Lower lobe of right lung (tissue), 2 donors: Measurements from ENCODE around the gene BNC2. TPM values are rescaled to one million over a fixed set of nuclear protein-coding genes. Genes with fewer than 3 reads are reported as not detected.

Experiments used
- ATAC-seq, 2 donors: fragments of 200-7000 bp; cut with Tn5 transposase; one replicate each; pipeline ENCODE4 v1.9.1; 2020 to 2022; ENCODE audit warnings: mild to moderate bottlenecking in 2 of 2, moderate library complexity in 2 of 2
- DNase-seq: peaks from one replicate; pipeline ENCODE4 v3.0.0-alpha.2; 2020
- H3K27ac ChIP-seq: fragments of 200-600 bp; one replicate; pipeline ENCODE4 v1.8.0; 2022
- H3K27me3 ChIP-seq: fragments of 200-600 bp; one replicate; pipeline ENCODE4 v1.8.0; 2022; ENCODE audit warnings: low read depth
- H3K36me3 ChIP-seq: fragments of 200-600 bp; one replicate; pipeline ENCODE4 v1.8.0; 2022; ENCODE audit warnings: mild to moderate bottlenecking
- H3K4me1 ChIP-seq: fragments of 200-600 bp; one replicate; pipeline ENCODE4 v1.8.0; 2022
- H3K4me3 ChIP-seq: fragments of 200-600 bp; one replicate; pipeline ENCODE4 v1.8.0; 2022; ENCODE audit warnings: mild to moderate bottlenecking
- H3K9me3 ChIP-seq: fragments of 200-600 bp; one replicate; pipeline ENCODE4 v1.8.0; 2022
- CTCF ChIP-seq: fragments of 200-600 bp; IDR thresholded peaks from one replicate; pipeline ENCODE4 v1.8.0; 2022; ENCODE audit warnings: antibody characterized with exemption, mild to moderate bottlenecking
- intact Hi-C: fragments of 100-400 bp; cut with DNase I; formaldehyde crosslinking; loops from one replicate; pipeline ENCODE4 v1.11.0; 2022
- total RNA-seq: library from RNA; stranded (reverse); fragmentation: NEBNext Ultra II Directional; extraction: Animal tissue kit (Norgen Biotek cat#: 25700); gene quantifications from one replicate; pipeline ENCODE4 v1.2.1, GENCODE V29; 2021
- donor health status: DM: no; HTN: yes; CAD: no; lungs with severe emphysema.

Gene BNC2
- total RNA-seq, 1 donor from 2014 or later, result 15.0 TPM

GRCh38 chr9:16370647-16371046 is 499.8 kb downstream of the BNC2 start:
- H3K9me3 ChIP-seq, result no peaks in the 10 kb centered on the region
- H3K4me3 ChIP-seq, result no peak overlapping the region
- H3K36me3 ChIP-seq, result no peaks in the 10 kb centered on the region
- H3K27me3 ChIP-seq, result no peaks in the 10 kb centered on the region
- H3K4me1 ChIP-seq, result no peaks in the 10 kb centered on the region
- intact Hi-C loops, result no loop called here
- DNase-seq, result no peak
- H3K27ac ChIP-seq, result no peak overlapping the region
- TF ChIP-seq CTCF, result no peak
- ATAC-seq, result no peak

GRCh38 chr9:16369427-16369826 is 501.0 kb downstream of the BNC2 start:
- intact Hi-C loops, result no loop called here
- no peaks in the 10 kb centered on the region for H3K36me3 ChIP-seq
- H3K9me3 ChIP-seq, result no peaks in the 10 kb centered on the region
- no peak overlapping the region for H3K4me3 ChIP-seq
- no peaks in the 10 kb centered on the region for H3K4me1 ChIP-seq
- no peak for TF ChIP-seq CTCF
- H3K27me3 ChIP-seq, result no peaks in the 10 kb centered on the region
- no peak overlapping the region for H3K27ac ChIP-seq
- no peak for DNase-seq
- no peak for ATAC-seq

- no peaks in the 10 kb centered on the region for H3K27me3 ChIP-seq
- H3K27ac ChIP-seq, result no peak overlapping the region
- no peak overlapping the region for H3K4me3 ChIP-seq
- no peak for TF ChIP-seq CTCF
- DNase-seq (no peak), ATAC-seq (peak in 1 of 2 donors; percentile 16)
- no peaks in the 10 kb centered on the region for H3K9me3 ChIP-seq
- intact Hi-C loops, result no loop called here
- no peaks in the 10 kb centered on the region for H3K36me3 ChIP-seq
- no peaks in the 10 kb centered on the region for H3K4me1 ChIP-seq
Measured at GRCh38 chr9:16368237-16369087, 502.0 kb downstream of the BNC2 start.

- DNase-seq (no peak), ATAC-seq (no peak)
- H3K27ac ChIP-seq, result no peak overlapping the region
- no peaks in the 10 kb centered on the region for H3K9me3 ChIP-seq
- intact Hi-C loops, result no loop called here
- no peak overlapping the region for H3K4me3 ChIP-seq
- TF ChIP-seq CTCF, result no peak
- no peaks in the 10 kb centered on the region for H3K36me3 ChIP-seq
- no peaks in the 10 kb centered on the region for H3K4me1 ChIP-seq
- no peaks in the 10 kb centered on the region for H3K27me3 ChIP-seq
Measured at GRCh38 chr9:16367605-16368231, 502.8 kb downstream of the BNC2 start.

- H3K36me3 ChIP-seq, result no peaks in the 10 kb centered on the region
- ATAC-seq, result peak; percentile 32 to 48
- DNase-seq, result peak; percentile 51
- no peaks in the 10 kb centered on the region for H3K27me3 ChIP-seq
- intact Hi-C loops, result no loop called here
- peak overlapping the region; percentile 67 for H3K27ac ChIP-seq
- H3K4me1 ChIP-seq, result no peaks in the 10 kb centered on the region
- no peaks in the 10 kb centered on the region for H3K9me3 ChIP-seq
- no peak for TF ChIP-seq CTCF
- no peak overlapping the region for H3K4me3 ChIP-seq
Measured at GRCh38 chr9:16364347-16364746, 506.1 kb downstream of the BNC2 start.
